NB4 (cell line): ENCODE measurements around the gene TSNAX.

Experiments used
- POLR2A ChIP-seq: IDR thresholded peaks from 2 replicates; pipeline ENCODE4 v1.6.1; 2011; ENCODE audit warnings: mild to moderate bottlenecking; ENCODE audit not compliant: insufficient read length; ENCODE audit errors: extremely low read depth
- TF ChIP-seq, protein P1 (sequence below): IDR thresholded peaks from one replicate; pipeline ENCODE4 v1.5.1; 2012; ENCODE audit warnings: low read depth, low read length
- TF ChIP-seq, protein P2 (sequence below): IDR thresholded peaks from 2 replicates; pipeline ENCODE4 v1.6.1; 2011; ENCODE audit warnings: low read depth, low read length

DNA sequence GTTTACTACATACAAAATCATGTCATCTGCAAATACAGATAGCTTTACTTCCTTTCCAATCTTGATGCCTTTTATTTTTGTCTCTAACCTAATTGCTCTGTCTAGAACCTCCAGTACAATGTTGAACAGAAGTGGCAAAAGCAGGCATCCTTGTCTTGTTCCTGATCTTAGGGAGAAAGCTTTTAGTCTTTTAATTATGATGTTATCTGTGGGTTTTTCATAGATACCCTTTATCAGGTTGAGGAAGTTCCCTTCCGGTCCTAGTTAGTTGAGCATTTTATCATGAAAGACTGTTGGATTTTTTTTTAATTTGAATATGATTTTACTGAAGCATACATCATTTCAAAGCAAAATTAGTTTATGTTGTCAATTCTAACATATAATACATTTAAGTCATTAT is 52.4 kb downstream of the TSNAX start:
- no peak for TF ChIP-seq POLR2A
- TF ChIP-seq, protein P1, sequence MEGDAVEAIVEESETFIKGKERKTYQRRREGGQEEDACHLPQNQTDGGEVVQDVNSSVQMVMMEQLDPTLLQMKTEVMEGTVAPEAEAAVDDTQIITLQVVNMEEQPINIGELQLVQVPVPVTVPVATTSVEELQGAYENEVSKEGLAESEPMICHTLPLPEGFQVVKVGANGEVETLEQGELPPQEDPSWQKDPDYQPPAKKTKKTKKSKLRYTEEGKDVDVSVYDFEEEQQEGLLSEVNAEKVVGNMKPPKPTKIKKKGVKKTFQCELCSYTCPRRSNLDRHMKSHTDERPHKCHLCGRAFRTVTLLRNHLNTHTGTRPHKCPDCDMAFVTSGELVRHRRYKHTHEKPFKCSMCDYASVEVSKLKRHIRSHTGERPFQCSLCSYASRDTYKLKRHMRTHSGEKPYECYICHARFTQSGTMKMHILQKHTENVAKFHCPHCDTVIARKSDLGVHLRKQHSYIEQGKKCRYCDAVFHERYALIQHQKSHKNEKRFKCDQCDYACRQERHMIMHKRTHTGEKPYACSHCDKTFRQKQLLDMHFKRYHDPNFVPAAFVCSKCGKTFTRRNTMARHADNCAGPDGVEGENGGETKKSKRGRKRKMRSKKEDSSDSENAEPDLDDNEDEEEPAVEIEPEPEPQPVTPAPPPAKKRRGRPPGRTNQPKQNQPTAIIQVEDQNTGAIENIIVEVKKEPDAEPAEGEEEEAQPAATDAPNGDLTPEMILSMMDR = no peak
- TF ChIP-seq, protein P2, sequence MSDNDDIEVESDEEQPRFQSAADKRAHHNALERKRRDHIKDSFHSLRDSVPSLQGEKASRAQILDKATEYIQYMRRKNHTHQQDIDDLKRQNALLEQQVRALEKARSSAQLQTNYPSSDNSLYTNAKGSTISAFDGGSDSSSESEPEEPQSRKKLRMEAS = no peak
